Activated T-cell treated with anti-CD3 and anti-CD28 coated beads for 48 hours (primary cell): ENCODE data around the gene ORC4.
"Not testable (repeated sequence)": the region's sequence is repeated elsewhere in the genome, so short reads cannot be mapped to it uniquely, and the experiment has no call there.

Source experiments
- DNase-seq: peaks from one replicate; pipeline ENCODE4 v3.0.0-alpha.2; 2020; ENCODE audit warnings: low read depth

Gene ORC4

DNA sequence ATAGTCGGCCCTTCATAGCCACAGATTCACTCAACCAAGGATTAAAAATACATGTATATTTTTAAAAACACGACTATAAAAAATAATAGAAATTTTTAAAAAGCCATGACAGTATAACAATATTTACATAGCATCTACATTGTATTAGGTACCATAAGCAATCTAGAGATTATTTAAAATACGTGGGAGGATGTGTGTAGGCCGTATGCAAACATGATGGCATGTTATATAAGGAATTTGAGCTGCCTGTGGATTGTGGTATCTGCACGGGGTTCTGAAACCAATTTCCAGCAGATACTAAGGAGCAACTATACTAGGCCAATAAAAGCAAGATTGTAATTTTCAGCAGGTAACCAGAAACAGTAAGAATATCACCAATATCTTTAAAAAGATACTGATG is 5.9 kb downstream of the ORC4 start:
- no peak for DNase-seq

DNA sequence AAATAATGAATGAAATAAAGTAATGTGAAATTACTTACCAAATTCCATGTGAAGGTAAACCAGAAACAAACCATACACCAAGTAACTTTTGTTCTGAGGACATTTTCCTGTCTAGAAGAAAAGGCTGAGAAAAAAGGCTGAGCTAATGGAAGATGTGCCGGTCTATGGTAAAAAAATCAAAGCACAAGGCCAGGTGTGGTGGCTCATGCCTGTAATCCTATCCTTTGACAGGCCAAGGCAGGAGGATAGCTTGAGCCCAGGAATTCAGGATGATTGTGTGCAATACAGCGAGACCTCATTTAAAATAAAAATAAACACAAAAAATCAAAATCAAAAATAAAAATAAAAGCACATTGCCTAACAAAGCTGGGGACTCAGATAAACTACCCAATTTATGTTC is 6.7 kb downstream of the ORC4 start:
- no peak for DNase-seq

DNA sequence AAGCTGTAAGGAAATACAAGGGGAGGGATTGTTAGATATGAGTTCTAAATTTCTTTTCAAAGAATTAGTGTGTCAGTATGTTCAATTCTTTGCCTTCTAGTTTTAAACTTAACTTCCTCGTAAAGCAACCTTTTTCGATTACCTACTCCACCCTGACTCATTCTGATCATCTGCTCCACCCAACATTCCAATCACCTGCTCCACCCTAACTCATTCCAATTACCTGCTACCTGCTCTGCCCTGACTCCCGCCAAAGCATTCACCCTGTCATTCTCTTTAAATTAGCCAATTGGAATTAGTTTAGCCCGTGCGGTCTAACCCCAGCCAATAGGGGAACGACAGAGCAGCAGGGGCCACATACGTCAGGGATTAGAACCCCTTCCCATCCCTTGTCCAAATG is 12.1 kb downstream of the ORC4 start:
- DNase-seq: not testable (repeated sequence)

DNA sequence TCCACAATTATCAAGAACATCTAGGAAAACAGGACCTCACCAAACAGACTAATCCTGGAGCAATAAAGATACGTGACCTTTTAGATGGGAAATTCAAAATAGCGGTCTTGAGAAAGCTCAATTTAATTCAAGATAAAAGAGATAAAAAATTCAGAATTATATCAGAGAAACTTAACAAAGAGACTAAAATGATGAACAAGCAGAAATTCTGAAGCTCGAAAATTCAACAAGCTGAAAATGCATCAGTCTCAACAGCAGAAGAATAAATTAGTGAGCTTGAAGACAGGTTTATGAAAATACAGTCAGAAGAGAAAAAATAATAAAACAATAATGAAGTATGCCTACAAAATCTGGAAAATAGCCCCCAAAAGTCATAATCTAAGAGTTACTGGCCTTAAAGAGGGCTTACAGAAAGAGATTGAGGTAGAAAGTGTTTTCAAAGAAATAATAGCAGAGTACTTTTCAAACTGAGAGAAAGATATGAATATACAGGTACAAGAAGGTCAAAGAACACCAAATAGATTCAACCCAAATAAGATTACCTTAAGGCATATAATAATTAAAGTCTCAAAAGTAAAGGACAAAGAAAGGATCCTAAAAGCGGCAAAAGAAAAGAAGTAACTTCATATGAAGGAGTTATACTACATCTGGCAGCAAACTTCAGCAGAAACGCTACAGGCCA is 13.2 kb downstream of the ORC4 start:
- no peak for DNase-seq

DNA sequence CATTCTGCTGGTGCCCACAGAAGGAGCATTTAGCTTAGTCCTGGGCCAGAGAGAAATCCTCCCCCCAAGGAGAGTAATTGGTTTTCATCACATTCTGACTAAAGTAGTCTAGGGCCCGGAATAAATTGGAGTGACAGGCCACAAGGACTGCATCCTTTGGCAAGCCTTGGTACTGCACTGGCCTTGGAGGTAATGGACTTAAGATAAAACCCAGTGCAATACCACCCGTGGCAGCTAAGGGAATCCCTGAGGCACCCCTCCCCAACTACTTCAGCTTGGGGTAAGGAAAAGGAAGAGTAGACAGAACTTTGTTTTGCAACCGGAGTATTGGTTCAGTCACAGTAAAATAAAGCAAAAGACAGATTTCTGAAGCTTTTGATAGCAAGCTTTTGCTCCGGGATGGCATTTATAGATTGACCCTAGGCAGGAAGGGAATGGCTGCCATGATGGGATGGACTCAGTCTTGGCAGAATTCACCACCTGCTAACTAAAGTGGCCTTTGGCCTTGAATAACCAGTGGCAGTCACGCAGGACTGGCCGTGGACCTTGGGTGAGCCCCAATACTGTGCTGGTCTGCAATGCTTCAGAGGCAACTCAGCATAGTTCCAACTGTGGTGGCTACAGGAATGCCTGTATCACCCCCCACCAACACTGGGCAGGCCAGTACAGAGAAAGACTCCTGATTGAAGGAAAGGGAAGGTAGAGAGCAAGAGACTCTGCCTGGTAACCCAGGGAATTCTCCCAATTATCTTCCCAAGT is 14.1 kb downstream of the ORC4 start:
- DNase-seq: no peak

DNA sequence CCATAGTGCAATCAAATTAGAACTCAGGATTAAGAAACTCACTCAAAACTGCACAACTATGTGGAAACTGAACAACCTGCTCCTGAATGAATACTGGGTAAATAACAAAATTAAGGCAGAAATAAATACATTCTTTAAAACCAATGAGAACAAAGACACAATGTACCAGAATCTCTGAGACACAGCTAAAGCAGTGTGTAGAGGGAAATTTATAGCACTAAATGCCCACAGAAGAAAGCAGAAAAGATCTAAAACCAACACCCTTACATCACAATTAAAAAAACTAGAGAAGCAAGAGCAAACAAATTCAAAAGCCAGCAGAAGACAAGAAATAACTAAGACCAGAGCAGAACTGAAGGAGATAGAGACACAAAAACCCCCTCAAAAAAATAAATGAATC is 18.1 kb downstream of the ORC4 start:
- not testable (repeated sequence) for DNase-seq

DNA sequence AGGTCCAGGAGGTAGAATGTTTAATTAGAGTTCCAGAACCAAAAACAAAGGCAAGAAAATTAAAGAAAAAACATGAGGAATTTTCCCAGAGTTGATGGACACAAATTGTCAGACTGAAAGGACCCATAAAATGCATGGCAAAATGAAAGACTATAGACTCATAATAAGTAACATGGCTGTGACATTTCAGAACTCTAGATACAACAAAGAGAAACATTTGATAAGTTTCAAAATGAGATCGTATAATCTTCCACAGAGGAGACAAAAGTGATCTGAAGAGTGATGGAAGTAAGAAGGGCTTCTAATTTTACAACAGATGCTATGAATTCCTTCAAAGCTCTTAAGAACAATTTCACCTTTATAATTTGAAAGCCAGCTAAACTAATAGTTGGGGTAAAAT is 20.4 kb downstream of the ORC4 start:
- DNase-seq: no peak

DNA sequence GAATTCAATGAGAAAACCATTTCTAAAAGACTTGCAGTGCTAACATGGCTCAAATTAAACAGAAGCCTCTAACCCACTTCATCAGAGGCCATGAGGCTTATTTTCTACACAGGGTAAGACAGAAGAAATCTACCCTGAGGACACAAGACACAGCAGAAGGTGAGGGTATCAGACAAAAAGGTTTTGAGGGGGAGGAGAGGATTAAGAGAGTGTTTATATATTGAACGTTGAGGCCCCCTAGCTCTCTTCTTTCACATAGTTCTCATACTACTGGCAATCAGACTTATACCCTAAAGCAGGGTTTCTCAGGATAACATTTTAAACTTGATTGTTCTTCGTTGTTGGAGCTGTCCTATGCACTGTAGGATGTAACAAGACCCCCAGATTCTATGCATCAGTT is 21.4 kb downstream of the ORC4 start:
- DNase-seq: no peak

DNA sequence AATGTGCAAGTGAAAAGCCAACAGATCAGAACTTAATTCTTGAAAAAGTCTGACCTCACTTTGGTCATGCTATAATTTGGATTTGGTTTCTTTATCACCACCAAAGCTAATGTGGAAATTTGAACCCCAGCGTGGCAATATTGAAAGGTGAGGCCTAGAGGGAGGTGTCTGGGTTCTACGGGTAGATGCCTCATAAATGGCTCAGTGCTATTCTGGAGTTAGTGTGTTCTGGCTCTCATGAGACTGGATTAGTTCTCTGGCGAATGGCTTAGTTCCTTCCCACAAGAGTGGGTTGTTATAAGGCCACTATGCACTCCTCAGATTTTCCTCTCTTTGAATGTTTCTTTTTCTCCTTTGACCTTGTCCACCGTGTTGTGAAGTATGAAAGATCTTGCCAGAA is 22.3 kb downstream of the ORC4 start:
- no peak for DNase-seq

DNA sequence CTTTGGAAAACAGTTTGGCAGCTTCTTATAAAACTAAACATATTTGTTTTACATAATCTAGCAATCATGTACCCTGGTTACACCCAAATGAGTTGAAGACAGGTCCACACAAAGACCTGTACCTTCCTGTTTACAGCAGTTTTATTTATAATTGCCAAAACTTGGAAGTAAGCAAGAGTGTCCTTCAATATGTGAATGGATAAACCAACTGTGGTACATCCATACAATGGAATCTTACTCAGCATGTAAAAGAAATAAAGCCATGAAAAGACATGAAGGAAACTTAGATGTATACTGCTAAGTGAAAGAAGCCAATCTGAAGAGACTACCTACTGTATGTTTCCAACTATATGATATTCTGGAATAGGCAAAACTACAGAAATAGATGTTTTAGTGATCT is 23.7 kb downstream of the ORC4 start:
- DNase-seq: no peak

DNA sequence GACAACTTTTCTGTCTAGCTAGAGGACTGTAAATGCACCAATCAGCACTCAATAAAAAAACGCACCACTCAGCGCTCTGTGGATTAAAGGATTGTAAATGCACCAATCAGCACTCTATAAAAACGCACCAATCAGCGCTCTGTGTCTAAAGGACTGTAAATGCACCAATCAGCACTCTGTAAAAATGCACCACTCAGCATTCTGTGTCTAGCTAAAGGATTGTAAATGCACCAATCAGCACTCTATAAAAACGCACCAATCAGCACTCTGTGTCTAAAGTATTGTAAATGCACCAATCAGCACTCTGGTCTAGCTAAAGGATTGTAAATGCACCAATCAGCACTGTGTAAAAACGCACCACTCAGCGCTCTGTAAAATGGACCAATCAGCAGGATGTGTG is 25.6 kb downstream of the ORC4 start:
- not testable (repeated sequence) for DNase-seq

DNA sequence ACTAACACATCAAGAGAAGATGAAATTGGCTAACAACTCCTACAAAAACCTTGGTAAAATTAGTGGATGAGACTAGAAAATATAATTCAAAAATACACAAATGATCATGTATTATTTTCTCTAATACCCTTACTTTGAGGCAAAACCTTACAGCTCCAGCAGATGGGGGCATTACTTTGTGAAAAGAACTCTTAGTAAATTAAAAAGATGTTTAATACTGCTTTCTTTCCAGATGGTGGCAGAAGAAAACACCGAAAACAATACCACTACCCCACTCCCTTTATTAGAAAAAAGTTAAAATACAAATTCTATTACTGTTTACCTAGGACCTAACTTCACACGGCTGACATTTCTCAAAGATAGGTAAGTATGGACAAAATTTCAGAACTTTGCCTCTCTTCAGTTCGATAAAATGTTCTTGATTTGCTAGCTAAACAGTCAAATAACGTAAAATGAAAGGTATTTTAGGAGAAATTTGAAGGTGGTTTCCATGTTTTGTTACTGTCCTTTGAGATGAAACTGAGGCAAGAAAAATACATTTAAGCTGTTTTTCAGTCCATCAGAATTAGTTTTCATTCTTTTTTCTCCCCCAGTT is 30.6 kb downstream of the ORC4 start:
- DNase-seq: no peak

DNA sequence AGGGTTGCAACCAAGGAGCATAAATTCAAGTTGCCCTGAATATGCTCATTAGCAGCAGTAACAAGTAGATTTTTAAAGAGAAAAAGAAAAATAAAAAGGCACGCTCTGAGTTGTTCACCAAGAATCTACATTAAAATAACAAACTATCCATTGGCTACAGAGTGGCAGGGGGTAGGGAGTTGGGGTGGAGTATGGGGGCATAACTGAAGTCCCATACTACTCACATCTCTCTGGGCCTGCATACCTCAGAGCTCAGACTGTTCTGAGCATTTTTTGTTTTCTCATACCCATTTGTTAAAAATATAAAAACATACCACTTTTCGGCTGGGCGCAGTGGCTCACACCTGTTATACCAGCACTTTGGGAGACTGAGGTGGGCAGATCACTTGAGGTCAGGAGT is 31.4 kb downstream of the ORC4 start:
- DNase-seq: no peak

DNA sequence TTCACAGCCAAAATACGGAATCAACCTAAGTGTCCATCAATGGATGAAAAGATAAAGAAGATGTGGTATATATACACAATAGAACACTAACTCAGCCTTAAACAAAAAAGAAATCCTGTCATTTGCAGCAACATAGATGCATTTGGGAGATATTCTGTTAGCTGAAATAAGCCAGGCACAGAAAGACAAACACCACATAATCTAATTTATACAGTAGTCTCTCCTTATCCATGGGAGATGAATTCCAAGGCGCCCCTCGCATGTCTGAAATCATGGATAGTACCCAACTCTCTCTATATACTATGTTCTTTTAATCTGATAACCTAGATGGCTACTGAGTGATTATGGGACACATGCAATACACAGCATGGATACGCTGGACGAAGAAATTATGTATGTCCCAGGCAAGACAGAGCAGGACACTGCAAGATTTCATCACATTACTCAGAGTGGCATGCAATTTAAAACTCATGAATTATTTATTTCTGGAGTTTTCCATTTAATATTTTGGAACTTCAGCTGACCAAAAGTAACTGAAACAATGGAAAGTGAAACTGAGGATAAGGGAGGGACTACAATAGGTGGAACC is 39.5 kb downstream of the ORC4 start:
- no peak for DNase-seq

DNA sequence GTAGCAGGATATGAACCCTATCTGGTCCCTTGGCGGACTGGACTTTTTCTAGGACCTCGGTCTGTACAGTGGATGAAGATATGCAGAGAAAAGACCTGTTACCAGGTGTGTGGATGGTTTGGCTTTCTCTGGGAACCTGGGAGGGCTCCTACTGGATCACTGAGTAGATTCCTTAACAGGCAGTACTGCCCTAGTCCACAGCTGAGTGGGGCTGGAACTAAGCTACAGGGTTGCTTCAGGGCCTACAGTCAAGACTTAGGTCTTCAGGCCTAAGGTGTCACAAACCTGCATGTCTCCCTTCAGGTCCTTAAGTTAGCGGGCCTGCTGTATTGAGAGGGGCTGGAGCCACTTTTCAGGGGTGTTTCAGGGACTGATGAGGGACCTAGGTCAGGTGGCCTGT is 42.9 kb downstream of the ORC4 start:
- DNase-seq: no peak

DNA sequence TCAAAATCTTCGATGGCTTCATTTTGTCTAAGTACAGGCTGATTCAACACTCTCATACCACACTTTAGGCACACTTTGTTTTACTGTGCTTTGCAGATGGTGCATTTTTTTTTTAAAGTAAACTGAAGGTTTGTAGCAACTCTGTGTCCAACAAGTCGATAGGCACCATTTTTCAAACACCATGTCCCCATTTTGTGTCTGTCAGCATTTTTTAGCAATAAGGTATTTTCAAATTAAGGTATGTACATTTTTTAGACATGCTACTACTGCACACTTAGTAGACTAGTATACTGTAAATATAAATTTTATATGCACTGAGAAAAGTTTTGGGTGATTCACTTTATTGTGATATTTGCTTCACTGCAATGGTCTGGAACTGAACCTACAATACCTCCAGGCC is 44.4 kb downstream of the ORC4 start:
- no peak for DNase-seq

DNA sequence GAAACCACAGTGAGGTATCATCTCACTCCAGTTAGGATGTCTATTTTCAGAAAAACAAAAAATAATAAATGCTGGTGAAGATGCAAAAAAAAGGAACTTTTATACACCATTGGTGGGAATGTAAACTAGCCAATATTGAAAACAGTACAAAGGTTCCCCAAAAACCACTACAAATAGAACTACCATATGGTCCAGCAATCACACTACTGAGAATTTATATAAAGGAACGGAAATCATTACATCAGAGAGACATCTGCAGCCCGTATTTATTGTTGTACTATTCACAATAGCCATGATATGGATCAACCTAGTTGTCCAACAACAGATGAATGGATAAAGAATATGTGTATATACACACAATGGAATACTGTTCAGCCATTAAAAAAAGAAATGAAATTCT is 52.0 kb downstream of the ORC4 start:
- no peak for DNase-seq

DNA sequence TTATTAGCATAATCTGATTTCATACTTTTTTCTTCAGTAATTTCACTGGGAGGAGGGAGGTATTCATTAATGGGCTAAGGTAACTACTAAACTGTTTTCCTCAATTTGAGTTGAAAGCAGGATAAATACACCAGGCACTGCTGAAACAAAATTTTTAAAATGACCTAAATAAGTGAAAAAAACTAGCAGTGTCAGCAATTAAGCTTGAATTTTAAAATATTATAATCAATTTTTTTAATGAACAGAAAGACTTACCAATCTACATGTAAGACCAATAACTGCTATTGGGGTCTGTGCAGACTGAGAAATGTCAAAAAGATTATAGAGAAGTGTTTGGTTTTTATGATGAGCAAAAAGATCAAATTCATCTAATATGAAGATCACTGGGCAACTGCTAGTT is 68.4 kb downstream of the ORC4 start:
- no peak for DNase-seq

DNA sequence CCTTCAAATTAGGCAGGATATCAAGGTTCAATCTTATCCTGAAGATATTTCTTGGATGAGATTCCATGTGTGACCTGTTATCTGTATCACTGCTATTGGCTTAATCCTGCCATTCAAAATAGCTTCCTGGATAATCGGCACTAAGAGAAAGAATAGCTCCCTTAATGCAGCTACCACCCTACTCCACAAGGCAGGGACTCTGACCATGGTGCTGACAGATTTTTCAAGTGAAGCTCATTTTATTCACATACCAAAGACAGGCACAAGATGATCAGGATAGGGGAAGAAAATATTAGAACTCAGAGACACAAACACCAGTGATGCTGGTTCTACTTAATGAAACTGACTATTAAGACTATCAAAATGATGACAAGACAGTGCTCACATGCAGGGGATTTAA is 74.9 kb downstream of the ORC4 start:
- no peak for DNase-seq

DNA sequence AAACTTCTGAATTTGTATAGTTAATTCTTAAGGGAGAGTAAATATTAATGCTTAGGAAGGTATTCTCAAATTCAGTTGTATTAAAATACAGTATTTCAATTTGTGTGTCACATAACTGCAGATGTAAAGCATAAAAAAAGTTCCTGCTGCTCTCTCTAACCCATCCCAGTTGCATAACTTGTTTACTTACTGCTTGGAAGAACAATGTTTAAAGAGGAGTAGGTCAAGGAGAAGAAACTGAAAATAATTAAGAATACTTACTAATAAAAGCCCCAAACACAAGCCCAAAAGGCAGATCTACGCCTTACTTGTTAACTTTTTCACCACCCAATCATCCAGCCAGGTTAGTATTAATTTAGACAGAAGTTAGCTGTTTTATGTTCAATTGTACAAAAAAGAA is 81.2 kb downstream of the ORC4 start:
- DNase-seq: no peak

DNA sequence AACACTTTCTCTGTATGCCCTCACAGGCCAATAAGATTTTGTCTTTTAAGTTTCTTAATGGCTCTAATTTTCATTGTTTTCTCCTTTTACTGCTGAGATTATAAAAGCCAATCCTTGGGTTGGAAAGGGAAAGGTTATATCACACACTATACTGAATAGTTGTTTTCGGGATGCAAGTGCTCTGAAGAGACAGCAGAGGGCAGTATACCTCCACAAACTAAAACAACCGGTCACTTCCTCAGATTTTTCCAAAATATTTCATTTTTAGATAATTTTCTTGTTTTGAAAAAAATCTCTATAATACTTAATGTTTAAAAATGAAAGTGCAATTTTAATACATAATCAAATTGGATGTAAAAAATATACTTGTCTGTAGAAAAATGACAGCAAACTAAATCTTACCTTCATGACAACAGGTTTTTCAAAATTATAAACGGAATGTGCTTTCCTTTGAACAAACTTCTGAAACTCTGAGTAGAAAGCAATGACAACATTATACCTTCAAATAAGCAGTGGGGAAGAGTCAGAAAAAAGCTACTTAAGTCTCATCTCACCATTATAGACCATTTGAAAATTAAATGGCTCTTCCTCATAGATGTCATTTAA is 82.7 kb downstream of the ORC4 start:
- DNase-seq: no peak

DNA sequence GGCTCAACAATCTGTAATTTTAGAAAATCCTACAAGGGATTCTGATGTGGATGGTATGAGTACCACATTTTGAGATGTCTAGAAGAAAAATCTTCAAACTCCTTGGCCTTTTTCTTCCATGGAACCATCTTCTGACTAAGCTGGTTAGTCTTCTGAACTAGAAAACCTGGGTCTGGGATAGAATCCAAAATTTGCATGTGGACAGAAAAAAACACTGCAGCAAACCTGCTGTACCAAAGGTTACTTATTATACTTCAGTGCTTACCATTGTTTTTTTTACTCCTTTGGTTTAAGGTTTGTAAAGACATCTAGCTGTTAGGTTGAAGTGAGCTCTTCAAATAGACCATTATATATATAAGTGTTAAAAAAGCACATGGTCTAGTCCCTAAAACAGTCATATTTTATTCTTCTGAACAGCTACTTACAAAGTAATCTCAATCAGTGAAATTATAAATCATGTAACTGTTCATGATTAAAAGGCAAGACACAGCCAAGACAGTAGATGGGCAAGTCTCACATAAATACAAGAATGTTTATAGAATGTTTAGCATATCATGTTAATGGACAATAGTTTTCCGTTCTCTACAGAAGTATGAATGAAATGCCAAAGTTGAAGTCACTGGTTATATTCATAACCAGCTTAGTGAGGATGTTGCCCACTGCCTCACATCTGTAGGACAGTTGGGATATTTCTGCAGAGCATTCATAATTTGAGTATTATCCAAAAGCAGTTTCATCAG is 85.5 kb downstream of the ORC4 start:
- DNase-seq: no peak
